GM18505 (cell line): ENCODE data around the gene CPNE1.
"Not testable (repeated sequence)": the region's sequence is repeated elsewhere in the genome, so short reads cannot be mapped to it uniquely, and the experiment has no call there.

ENCODE experiments used
- ATAC-seq: cut with Tn5 transposase; IDR thresholded peaks from one replicate; pipeline ENCODE4 v1.9.1; 2021; ENCODE audit not compliant: unreplicated experiment
- POLR2A ChIP-seq: IDR thresholded peaks from 4 replicates; pipeline ENCODE4 v1.6.1; 2011; ENCODE audit warnings: borderline replicate concordance; ENCODE audit not compliant: insufficient read depth, insufficient read length; ENCODE audit errors: extremely low read depth

CPNE1 gene

DNA sequence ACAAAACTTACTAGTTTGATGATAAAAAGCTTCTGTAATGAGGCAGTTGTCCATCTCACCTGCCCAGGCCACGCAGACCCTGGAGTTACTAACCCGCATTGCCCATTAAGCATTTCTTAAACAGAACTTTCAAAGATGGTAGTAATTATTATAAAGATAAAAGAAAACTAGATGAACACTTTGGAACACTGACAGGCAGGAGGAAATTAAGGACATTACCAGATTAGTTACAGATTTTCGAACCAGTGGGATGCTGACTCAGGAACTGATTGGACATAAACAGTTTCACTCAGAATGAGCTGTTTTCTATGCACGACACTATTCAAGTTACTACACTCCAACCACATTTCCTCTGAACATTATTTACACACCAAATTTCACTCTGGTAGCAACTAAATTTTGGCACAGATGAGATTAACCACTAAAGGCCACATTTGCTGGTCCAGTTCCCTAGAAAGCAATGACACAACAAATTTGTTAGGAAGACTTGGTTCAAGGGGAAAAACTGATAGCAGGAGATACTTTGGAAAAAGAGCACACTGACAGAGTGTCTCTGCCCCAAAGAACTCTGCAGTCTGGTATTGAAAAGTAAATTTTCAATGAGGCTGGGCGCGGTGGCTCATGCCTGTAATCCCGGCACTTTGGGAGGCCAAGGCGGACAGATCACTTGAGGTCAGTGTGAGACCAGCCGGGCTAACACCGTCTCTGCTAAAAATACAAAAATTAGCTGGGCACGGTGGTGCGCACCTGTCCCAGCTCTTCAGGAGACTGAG, 37.5 kb upstream of the CPNE1 start:
- no peak for ATAC-seq
- TF ChIP-seq POLR2A = no peak

DNA sequence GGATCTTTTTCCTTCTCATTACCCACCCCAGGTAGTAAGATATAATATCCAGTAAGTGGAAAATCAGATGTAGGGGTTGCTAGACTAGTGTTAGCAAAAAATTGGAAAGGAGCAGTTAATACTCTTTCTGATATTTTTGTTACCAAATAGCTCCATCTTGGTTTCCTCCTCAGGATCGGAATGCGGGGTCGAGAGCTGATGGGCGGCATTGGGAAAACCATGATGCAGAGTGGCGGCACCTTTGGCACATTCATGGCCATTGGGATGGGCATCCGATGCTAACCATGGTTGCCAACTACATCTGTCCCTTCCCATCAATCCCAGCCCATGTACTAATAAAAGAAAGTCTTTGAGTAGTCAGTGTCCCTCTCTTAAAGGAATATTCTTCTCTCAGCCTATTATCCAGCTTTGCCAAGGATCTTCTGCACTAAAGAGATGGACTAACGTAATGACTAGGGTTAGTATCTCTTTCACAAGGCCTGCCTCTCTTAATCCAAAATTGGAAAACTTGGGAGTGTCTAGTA, 36.0 kb upstream of the CPNE1 start:
- ATAC-seq = no peak
- no peak for TF ChIP-seq POLR2A

DNA sequence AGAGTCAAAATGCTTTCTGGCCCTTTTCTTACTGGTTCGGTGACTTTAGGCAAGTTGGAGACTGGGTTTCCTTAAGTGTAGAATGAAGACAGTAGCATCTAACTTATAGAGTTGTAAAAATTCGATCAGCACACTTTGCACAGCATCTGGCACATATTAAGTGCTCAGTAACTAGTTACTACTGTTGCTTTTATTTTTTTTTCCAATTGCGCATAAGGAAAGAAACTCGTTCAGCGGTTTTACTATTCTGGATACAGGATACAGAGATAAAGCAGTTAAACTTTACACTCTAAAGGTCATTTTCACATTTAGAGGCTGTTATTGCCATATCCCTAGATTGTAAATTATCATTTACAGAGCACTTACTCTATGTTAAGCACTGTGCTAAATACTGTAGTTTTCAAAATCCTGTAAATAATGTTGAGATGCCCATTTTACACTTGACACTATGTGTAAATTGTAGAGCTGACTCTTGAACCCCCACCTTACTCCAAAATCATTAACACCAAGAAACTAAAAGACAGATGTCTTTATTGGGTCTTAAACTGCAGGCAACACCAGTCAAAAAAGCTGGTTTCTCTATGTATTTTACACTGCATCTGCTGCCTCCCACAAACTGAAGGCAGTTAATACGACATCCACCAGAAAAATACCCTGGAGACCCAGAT, 35.4 kb upstream of the CPNE1 start:
- ATAC-seq = no peak
- no peak for TF ChIP-seq POLR2A

DNA sequence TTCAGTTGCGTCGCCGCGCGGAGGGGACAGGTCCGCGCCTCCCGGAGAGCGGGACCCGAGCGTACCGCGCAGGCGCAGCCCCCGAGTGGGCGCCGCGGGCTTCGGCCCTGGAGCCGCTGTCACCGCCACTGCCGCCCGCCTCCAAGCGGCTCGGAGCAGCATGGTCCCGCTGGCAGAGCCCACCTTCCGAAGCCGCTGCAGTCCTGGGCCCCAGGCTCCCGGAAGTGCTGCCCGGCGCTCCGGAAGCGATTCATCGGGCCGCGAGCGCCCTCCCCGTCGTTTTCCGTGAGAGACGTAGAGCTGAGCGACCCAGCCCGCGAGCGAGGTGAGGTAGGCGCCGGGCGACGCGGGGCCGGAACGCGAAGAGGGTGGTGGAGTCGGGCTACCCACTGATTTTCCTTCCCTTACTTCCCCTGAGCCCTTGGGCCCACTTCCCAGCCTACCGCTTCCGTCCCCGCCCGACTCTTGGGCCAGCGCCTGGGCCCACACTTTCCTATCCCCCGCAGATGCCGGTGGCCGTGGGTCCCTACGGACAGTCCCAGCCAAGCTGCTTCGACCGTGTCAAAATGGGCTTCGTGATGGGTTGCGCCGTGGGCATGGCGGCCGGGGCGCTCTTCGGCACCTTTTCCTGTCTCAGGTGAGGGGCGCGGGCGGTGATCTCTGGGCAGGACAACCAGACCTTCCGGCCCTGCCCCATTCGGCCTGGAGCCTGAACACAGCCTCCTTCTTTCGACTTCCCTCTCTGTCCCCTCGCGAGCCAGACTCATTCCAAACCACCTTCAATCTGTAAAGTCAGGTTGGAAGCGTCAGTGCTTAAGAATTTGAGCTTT, 34.6 kb upstream of the CPNE1 start, which contains the start of the genes NFS1 and ROMO1:
Gene NFS1 (minus strand): TSS at position 226 of the 830 bp plus-strand sequence. CDS start 64 bp downstream, at position 162.
Gene ROMO1 (plus strand): TSS at position 279 of the 830 bp plus-strand sequence. CDS start 228 bp downstream, at position 507.
- peak; percentile 86 for TF ChIP-seq POLR2A
- peak; percentile 60 for ATAC-seq

DNA sequence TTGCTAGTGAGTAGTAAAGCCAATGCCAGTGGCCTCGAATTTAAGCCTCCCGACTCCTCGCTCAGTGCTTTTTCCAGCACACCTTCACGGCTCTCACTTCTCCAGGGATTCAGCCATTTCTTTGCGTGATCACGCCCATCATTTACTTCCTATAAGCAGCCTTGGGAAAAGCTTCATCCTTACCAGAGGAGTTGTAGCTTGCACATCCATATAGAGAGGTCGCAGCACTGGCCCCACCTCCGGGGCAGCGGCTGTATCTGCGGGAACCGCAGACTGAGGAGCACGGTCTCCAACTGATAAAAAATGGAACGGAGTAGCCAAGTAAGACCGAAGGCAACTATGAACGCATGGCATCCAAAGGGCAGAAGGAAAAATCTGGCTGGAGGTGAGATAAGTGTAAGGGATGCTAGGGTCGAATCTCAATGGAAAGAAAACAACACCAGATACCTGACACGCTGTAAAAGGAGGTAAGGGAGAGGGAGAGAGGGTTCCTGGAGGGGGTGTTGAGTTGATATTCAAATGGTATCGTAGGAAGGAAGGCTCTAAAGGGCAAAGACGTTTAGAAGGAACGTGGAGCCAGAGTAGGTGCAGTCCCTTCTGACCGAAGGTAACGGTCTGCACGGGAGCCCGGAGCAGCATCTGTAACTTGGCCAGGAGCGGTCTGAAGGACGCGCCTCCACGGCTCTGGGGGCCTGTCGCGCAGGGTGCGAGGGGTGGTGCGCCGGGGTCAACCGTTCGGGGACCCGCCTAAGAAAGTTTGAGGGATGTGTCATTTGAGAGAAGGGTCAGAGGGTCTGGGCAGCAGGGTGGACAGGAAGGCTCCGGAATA, 33.8 kb upstream of the CPNE1 start:
- peak; percentile 27 for ATAC-seq
- TF ChIP-seq POLR2A = no peak

DNA sequence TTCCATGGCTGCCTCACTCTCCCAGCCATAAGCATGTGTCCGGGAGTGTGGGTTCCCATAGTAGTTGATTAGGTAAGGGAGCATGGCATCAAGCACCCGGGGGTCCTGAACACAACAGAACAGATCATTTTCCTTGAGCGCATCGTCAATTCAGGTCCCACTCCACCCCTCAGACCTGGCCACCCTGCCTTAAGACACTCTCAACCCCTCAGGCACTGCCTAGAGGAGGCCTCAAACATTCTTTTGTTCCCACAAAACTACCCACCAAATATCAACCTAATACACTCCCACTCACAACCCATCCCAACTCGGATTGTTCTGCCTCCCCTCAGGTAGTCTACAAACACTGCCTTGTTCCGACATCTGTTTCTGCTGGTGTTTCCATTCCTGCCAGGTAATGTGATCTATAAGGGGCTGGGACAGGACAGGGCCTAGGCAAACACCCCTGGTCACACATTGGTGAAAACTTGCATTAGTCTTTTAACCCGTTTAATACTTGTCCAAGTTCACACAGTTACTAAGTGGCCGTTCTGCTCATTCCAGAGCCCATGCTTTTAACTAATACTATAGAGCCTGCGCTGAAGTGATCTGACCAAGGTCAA, 33.1 kb upstream of the CPNE1 start:
- ATAC-seq = no peak
- no peak for TF ChIP-seq POLR2A

DNA sequence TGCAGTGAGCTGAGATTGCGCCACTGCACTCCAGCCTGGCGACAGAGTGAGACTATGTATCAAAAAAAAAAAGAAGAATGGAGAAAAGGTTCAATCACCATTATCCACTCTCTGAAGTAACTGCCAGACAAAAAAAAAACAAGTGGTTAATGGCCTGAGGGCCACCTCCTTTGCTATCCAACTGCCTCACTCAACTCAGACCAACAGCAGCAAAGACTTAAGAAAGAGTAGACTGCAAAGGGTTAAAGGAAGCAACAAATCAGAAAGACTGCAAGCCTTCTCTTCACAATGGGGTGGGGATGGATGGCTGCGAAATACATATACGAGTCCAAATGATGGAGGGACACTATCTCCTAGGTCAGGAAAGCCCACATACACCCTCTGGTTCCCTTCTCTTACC, 31.3 kb upstream of the CPNE1 start:
- no peak for ATAC-seq
- no peak for TF ChIP-seq POLR2A

DNA sequence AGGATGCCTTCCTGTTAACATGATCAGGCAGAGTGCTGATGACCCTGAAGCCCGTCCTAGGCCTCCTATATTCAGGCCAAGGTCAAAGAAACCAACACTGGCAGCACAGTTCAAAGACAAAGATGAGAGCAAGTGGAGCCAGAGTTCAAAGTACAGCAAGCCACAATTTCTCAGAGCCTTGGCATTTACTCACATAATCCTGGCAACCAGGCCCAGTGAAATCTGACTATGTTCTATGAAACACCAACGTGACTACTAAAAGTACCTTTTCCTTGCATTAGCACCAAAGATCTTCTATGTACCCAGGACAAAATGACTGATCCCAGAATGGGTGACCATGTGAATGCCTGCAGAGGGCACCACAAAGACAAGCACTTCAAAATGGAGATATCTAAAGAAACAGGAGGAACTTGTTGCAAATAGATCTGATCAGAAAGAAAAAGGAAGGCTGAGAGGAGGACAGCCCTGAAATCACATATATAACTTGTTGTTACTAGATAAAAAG, 30.6 kb upstream of the CPNE1 start:
- ATAC-seq = no peak
- TF ChIP-seq POLR2A = no peak

DNA sequence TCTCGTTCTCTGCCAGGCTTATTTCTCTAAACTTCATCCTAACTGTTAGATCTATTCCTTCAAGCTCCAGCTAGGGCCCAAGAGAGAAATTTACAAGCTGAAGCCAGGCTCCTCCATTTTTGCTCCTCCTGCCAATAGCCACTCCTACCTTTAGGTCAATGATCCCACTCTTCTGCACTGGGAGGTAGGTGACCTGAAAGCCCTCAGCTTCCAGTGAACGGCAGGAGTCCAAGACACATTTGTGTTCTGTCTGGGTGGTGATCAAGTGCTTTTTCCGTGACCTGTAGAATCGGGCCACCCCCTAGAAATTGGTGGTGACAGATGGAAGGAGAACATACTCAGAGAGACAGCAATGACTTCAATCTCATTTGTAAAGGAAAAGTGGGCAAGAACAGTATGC, 25.6 kb upstream of the CPNE1 start:
- no peak for TF ChIP-seq POLR2A
- ATAC-seq = no peak

DNA sequence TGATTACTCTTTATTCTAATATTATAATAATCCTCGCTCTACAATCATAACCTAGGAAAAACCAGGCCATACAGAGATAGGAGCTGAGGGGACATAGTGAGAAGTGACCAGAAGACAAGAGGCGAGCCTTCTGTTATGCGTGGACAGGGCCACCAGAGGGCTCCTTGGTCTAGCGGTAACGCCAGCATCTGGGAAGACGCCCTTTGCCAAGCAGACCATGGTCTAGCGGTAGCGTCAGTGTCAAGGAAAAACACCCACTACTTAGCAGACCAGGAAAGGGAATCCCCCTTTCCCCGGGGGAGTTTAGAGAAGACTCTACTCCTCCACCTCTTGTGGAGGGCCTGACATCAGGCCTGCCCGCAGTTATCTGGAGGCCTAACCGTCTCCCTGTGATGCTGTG, 22.2 kb upstream of the CPNE1 start:
- ATAC-seq = not testable (repeated sequence)

DNA sequence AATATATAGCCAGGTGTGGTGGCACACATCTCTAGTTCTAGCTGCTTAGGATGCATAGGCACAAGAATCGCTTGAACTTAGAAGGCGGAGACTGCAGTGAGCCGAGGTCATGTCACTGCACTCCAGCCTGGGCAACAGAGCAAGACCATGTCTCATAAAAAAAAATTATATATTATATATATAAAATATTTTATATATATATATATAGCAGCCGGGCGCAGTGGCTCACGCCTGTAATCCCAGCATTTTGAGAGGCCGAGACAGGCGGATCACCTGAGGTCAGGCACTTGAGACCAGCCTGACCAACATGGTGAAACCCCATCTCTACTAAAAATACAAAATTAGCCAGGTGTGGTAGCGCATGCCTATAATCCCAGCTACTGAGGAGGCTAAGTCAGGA, 20.7 kb upstream of the CPNE1 start:
- not testable (repeated sequence) for ATAC-seq

DNA sequence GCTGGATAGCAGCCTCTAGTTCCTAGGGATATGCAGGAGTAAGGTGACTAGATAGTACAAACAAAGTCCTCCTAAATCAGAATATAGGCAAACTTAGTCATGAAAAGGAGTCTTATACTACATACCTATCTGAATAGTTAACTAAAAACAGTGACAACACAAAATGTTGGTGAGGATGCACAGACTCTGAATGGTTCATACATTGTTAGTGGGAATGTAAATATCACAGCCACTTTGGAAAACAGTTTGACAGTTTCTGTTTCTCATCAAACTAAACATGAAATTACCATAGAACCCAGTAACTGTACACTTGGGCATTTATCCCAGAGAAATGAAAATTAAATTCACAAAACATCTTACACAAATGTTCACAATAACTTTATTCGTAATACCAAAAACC, 17.3 kb upstream of the CPNE1 start:
- no peak for TF ChIP-seq POLR2A
- no peak for ATAC-seq
